HCT116 (cell line): ENCODE measurements around the gene C9orf78. TPM values are rescaled to one million over a fixed set of nuclear protein-coding genes. Genes with fewer than 3 reads are reported as not detected.

Source experiments
- ATAC-seq: fragments of 200-7000 bp; cut with Tn5 transposase; 2 replicates; pipeline ENCODE4 v1.9.1; 2020; ENCODE audit warnings: mild to moderate bottlenecking, moderate library complexity
- BruUV-seq: library from RNA; stranded (reverse); fragments of 400-500 nt; replicated peaks from 2 replicates; lab custom pipeline; 2021; lab: Mats Ljungman, UMichigan
- CTCF ChIA-PET: fragments of 300-600 bp; sonication (Branson Sonifier 250); formaldehyde crosslinking; loops from one replicate; lab custom pipeline; 2021; ENCODE audit warnings: antibody characterized with exemption; lab: Charles Lee
- POLR2A ChIA-PET: fragments of 300-600, 350-600 bp; sonication (Branson Sonifier 250); formaldehyde crosslinking; loops from one replicate; lab custom pipeline; 2021; ENCODE audit warnings: antibody characterized with exemption; lab: Charles Lee
- RAD21 ChIA-PET, 2 experiments: fragments of 300-600 bp; sonication (Branson Sonifier 250); formaldehyde crosslinking; loops; one replicate each; lab custom pipeline; 2023; ENCODE audit warnings: low total read pairs in 2 of 2; ENCODE audit not compliant: uncharacterized antibody in 2 of 2, unreplicated experiment in 2 of 2, low non-redundant PET in 1 of 2; lab: Charles Lee
- DNase-seq: peaks from one replicate; pipeline ENCODE4 v3.0.0-alpha.2; 2010; ENCODE audit warnings: low read depth, low spot score
- H2AFZ ChIP-seq: fragments of 200-600 bp; shearing (Covaris generic), sonication (generic); 2 replicates; pipeline ENCODE4 v1.6.1; 2017; ENCODE audit warnings: low read depth, mixed run types, mixed read lengths, antibody characterized with exemption, low read length; ENCODE audit not compliant: poor library complexity, severe bottlenecking
- H3K27ac ChIP-seq: 2 replicates; pipeline ENCODE4 v1.5.1; 2012; ENCODE audit warnings: low read depth, low read length
- H3K27me3 ChIP-seq: fragments of 200-600 bp; sonication (generic); 2 replicates; pipeline ENCODE4 v1.6.1; 2016; ENCODE audit warnings: mixed run types, low read length, mixed read lengths; ENCODE audit not compliant: insufficient read depth
- H3K36me3 ChIP-seq, 2 experiments: fragments of 200-500 bp in 1 of 2; fragments of 200-600 bp in 1 of 2; sonication (Bioruptor generic) in 1 of 2; sonication (generic) in 1 of 2; 2 replicates each; pipeline versions ENCODE4 v1.5.1 to v1.6.1; 2014 to 2016; ENCODE audit warnings: low read length in 2 of 2, inconsistent platforms in 1 of 2, mixed read lengths in 1 of 2, mixed run types in 1 of 2; ENCODE audit not compliant: insufficient read depth in 2 of 2, control insufficient read depth in 1 of 2
- H3K4me1 ChIP-seq, 2 experiments: fragments of 200-600 bp in 1 of 2; sonication (generic) in 1 of 2; 2 replicates each; pipeline versions ENCODE4 v1.5.1 to v1.6.1; 2012 to 2017; ENCODE audit warnings: low read length in 2 of 2, inconsistent platforms in 1 of 2, mild to moderate bottlenecking in 1 of 2, mixed read lengths in 1 of 2, mixed run types in 1 of 2, moderate library complexity in 1 of 2; ENCODE audit not compliant: insufficient read depth in 2 of 2, control insufficient read depth in 1 of 2
- H3K4me2 ChIP-seq: fragments of 200-600 bp; sonication (generic); 2 replicates; pipeline ENCODE4 v1.6.1; 2017; ENCODE audit warnings: mixed run types, low read length, mixed read lengths
- H3K4me3 ChIP-seq, 2 experiments: fragments of 200-600 bp in 1 of 2; sonication (generic) in 1 of 2; replicated peaks in 1 of 2; 2 replicates each; pipeline ENCODE4 v1.5.1; 2011 to 2016; ENCODE audit warnings: low read length in 2 of 2, control low read depth in 1 of 2, low read depth in 1 of 2, mild to moderate bottlenecking in 1 of 2, mixed read lengths in 1 of 2, mixed run types in 1 of 2
- H3K79me2 ChIP-seq: fragments of 200-600 bp; sonication (generic); 2 replicates; pipeline ENCODE4 v1.6.1; 2017; ENCODE audit warnings: mild to moderate bottlenecking, mixed run types, low read length, moderate library complexity, mixed read lengths; ENCODE audit not compliant: insufficient read depth
- H3K9ac ChIP-seq: fragments of 200-600 bp; sonication (generic); 2 replicates; pipeline ENCODE4 v1.6.1; 2016; ENCODE audit warnings: low read length, mixed read lengths
- H3K9me2 ChIP-seq: fragments of 200-600 bp; sonication (generic), shearing (Covaris generic); 2 replicates; pipeline ENCODE4 v1.6.1; 2017; ENCODE audit warnings: mixed run types, mild to moderate bottlenecking, moderate library complexity; ENCODE audit not compliant: insufficient read depth
- H3K9me3 ChIP-seq, 2 experiments: fragments of 200-500 bp in 1 of 2; fragments of 200-600 bp in 1 of 2; sonication (Bioruptor generic) in 1 of 2; sonication (generic) in 1 of 2; 2 replicates each; pipeline ENCODE4 v1.6.1; 2014 to 2017; ENCODE audit warnings: low read length in 2 of 2, mixed read lengths in 2 of 2, inconsistent platforms in 1 of 2, low read depth in 1 of 2, mild to moderate bottlenecking in 1 of 2, mixed run types in 1 of 2, moderate library complexity in 1 of 2; ENCODE audit not compliant: control insufficient read depth in 1 of 2, insufficient read depth in 1 of 2
- H4K20me1 ChIP-seq: fragments of 200-600 bp; sonication (generic), shearing (Covaris generic); 2 replicates; pipeline ENCODE4 v1.6.1; 2017; ENCODE audit warnings: mixed run types, mild to moderate bottlenecking, moderate library complexity; ENCODE audit not compliant: insufficient read depth
- ATF3 ChIP-seq: IDR thresholded peaks from 2 replicates; pipeline ENCODE4 v1.6.1; 2012
- CBX3 ChIP-seq: IDR thresholded peaks from 2 replicates; pipeline ENCODE4 v1.6.1; 2012; ENCODE audit warnings: low read depth
- EGR1 ChIP-seq: IDR thresholded peaks from 2 replicates; pipeline ENCODE4 v1.6.1; 2012; ENCODE audit warnings: low read depth
- ELF1 ChIP-seq: IDR thresholded peaks from 2 replicates; pipeline ENCODE4 v1.6.1; 2012; ENCODE audit warnings: low read depth, borderline replicate concordance
- FOSL1 ChIP-seq: IDR thresholded peaks from 2 replicates; pipeline ENCODE4 v1.6.1; 2012; ENCODE audit warnings: low read depth
- JUND ChIP-seq: IDR thresholded peaks from 2 replicates; pipeline ENCODE4 v1.6.1; 2012
- MAX ChIP-seq: IDR thresholded peaks from 2 replicates; pipeline ENCODE4 v1.6.1; 2012
- POLR2A ChIP-seq: IDR thresholded peaks from 2 replicates; pipeline ENCODE4 v1.7.0; 2011; ENCODE audit warnings: borderline replicate concordance; ENCODE audit not compliant: insufficient read depth, insufficient read length; ENCODE audit errors: extremely low read depth
- RAD21 ChIP-seq: IDR thresholded peaks from 2 replicates; pipeline ENCODE4 v1.6.1; 2012; ENCODE audit warnings: low read depth, mild to moderate bottlenecking
- SIN3A ChIP-seq: IDR thresholded peaks from 2 replicates; pipeline ENCODE4 v1.6.1; 2012; ENCODE audit warnings: low read depth
- ZFX ChIP-seq: fragments of 450-650 bp; IDR thresholded peaks from 2 replicates; pipeline ENCODE4 v1.6.1; 2017
- intact Hi-C: fragments of 100-400 bp; cut with micrococcal nuclease; formaldehyde crosslinking; loops from 2 replicates; pipeline ENCODE4 v1.10.0; 2022
- total RNA-seq: library from RNA; stranded (reverse); gene quantifications from one replicate; pipeline ENCODE4 v1.2.1, GENCODE V29; 2021; ENCODE audit not compliant: unreplicated experiment

Gene C9orf78
- total RNA-seq, 1 experiment from 2014 or later, result 41.4 TPM

- no peak overlapping the region for H3K9ac ChIP-seq
- H3K4me3 ChIP-seq, result no peak overlapping the region
- BruUV-seq, result no TSS peak
- no peak overlapping the region for H3K4me2 ChIP-seq
- ChIA-PET CTCF (no interaction called here), RAD21 (no interaction called here), POLR2A (no interaction called here)
- no peaks in the 10 kb centered on the region for H4K20me1 ChIP-seq
- intact Hi-C loops, result no loop called here
- H3K9me2 ChIP-seq, result no peaks in the 10 kb centered on the region
- no peak for ATAC-seq
- H3K36me3 ChIP-seq, result peaks cover 0 to 4% of the 10 kb centered on the region in 2 experiments; a peak in 1 of 4 replicates
- no peaks in the 10 kb centered on the region for H3K4me1 ChIP-seq
- TF ChIP-seq ELF1 (no peak), EGR1 (no peak), CBX3 (no peak), FOSL1 (no peak), MAX (no peak), POLR2A (no peak), ATF3 (no peak)
- TF ChIP-seq, all 23 proteins: peak for 0
- H3K79me2 ChIP-seq, result no peaks in the 10 kb centered on the region
- no peak overlapping the region for H2AFZ ChIP-seq
- no peaks in the 10 kb centered on the region for H3K9me3 ChIP-seq
- DNase-seq, result no peak
- H3K27ac ChIP-seq, result no peak overlapping the region
- no peaks in the 10 kb centered on the region for H3K27me3 ChIP-seq
Measured at GRCh38 chr9:129849901-129850300, 14.8 kb upstream of the C9orf78 start.

- Histone ChIP-seq H3K36me3 (peaks cover 0 to 4% of the 10 kb centered on the region in 2 experiments; a peak in 1 of 4 replicates), H3K27ac (no peak overlapping the region), H3K4me1 (no peaks in the 10 kb centered on the region), H3K4me3 (no peak overlapping the region), H3K9me2 (no peaks in the 10 kb centered on the region), H3K9me3 (no peaks in the 10 kb centered on the region), H3K4me2 (no peak overlapping the region), H3K79me2 (no peaks in the 10 kb centered on the region), H3K9ac (no peak overlapping the region), H4K20me1 (no peaks in the 10 kb centered on the region), H2AFZ (no peak overlapping the region), H3K27me3 (no peaks in the 10 kb centered on the region)
- RAD21 ChIA-PET, result no interaction called here
- 0 out of 2 replicates have a peak, but pooled peaks have one; percentile 9 for ATAC-seq
- intact Hi-C loops, result no loop called here
- CTCF ChIA-PET, result no interaction called here
- DNase-seq, result no peak
- TF ChIP-seq ZFX (no peak), POLR2A (no peak), JUND (no peak), EGR1 (no peak), RAD21 (no peak), SIN3A (no peak)
- BruUV-seq, result no TSS peak
- POLR2A ChIA-PET, result no interaction called here
Measured at GRCh38 chr9:129848712-129849441, 13.8 kb upstream of the C9orf78 start.
